Thyroid gland (tissue), 4 donors: ENCODE results near the gene TOE1.

Experiments used
- POLR2A ChIP-seq, 2 donors: fragments of 450-650 bp; IDR thresholded peaks; one replicate each; pipeline ENCODE4 v1.6.1; 2017; ENCODE audit warnings: antibody characterized with exemption in 2 of 2, mild to moderate bottlenecking in 2 of 2, moderate library complexity in 1 of 2
- TF ChIP-seq, protein P1 (sequence below), 6 experiments: fragments of 200-600 bp in 3 of 6; fragments of 450-650 bp in 3 of 6; sonication (generic) in 3 of 6; IDR thresholded peaks; one replicate each; pipeline ENCODE4 v1.5.1; 2016 to 2019; ENCODE audit warnings: antibody characterized with exemption in 6 of 6, mild to moderate bottlenecking in 2 of 6, inconsistent platforms in 1 of 6, moderate library complexity in 1 of 6

DNA sequence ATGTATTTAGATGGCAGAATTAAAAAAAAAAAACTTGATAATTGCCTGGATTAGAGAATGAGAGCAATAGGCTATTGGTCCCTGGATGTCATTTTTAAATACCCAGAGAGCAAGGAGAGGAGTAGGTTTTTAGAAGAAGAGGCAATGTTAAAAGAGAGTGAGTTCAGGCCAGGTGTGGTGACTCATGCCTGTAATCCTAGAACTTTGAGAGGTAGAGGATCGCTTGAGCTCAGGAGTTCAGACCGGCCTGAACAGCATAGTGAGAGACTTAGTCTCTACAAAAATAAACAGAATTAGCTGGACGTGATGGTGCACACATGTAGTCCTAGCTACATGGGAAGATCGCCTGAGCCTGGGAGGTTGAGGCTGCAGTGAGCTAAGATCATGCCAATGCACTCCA, 16.2 kb downstream of the TOE1 start:
- TF ChIP-seq, protein P1, sequence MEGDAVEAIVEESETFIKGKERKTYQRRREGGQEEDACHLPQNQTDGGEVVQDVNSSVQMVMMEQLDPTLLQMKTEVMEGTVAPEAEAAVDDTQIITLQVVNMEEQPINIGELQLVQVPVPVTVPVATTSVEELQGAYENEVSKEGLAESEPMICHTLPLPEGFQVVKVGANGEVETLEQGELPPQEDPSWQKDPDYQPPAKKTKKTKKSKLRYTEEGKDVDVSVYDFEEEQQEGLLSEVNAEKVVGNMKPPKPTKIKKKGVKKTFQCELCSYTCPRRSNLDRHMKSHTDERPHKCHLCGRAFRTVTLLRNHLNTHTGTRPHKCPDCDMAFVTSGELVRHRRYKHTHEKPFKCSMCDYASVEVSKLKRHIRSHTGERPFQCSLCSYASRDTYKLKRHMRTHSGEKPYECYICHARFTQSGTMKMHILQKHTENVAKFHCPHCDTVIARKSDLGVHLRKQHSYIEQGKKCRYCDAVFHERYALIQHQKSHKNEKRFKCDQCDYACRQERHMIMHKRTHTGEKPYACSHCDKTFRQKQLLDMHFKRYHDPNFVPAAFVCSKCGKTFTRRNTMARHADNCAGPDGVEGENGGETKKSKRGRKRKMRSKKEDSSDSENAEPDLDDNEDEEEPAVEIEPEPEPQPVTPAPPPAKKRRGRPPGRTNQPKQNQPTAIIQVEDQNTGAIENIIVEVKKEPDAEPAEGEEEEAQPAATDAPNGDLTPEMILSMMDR (IDR thresholded peaks at IDR 0.05), result no peak
- no peak for TF ChIP-seq POLR2A (IDR thresholded peaks at IDR 0.05)
